Activated CD4-positive, alpha-beta T cell treated with anti-CD3 and anti-CD28 coated beads, Interleukin-2, amount 50 U/mL, for 1 hour (primary cell): ENCODE measurements around the gene GNS.

Experiments used
- DNase-seq: peaks from one replicate; pipeline ENCODE4 v3.0.0-alpha.2; 2020

The GNS gene

DNA sequence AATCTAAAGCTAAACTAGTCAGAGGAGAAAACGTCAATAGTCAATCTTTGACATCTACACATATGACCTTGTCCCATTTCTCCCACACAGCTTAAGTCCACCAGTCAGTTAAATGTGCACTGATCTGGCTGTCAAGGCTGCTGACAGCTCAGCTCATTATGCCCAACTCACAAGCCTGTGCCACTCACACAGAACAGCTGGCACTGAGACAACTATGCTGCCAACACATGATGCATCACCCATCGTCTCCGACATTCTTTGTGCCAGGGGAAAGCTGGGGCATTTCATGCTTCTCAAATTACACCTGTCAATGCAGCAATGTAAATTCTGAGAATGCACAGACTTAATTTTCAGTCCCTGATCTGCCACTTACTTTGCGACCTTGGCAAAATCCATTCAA is 25.3 kb downstream of the GNS start:
- no peak for DNase-seq

DNA sequence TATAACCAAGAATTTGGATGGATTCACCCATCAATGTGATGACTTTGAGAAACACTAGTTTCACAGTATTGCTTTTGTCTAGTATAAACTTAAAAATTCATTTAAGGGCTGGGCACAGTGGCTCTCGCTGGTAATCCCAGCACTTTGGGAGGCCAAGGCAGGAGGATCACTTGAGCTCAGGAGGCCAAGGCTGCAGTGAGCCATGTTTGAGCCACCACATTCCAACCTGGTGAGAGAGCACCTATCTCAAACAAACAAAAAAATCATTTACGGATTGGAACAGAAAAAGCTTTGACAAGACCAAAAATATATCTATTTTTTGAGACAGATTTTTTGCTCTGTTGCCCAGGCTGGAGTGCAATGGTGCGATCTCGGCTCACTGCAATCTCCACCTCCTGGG is 27.5 kb downstream of the GNS start:
- no peak for DNase-seq

DNA sequence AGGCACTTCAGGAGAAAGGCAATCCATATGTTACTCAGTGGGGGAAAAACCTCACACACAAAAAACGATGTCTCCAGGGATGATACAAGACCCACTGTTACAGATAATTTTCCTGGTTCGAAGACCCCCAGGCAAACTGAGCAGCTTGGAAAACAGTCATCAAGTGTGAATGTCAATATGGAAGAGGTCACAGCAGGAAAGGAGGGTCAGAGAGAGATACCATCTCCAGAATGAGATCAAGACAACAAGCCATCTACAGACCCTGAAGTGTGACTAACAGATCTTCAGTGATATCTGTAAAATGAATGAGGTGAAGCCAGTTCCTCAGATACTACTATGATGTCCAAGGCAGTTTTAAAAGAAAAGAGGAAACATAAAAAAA is 28.6 kb downstream of the GNS start:
- DNase-seq = no peak

DNA sequence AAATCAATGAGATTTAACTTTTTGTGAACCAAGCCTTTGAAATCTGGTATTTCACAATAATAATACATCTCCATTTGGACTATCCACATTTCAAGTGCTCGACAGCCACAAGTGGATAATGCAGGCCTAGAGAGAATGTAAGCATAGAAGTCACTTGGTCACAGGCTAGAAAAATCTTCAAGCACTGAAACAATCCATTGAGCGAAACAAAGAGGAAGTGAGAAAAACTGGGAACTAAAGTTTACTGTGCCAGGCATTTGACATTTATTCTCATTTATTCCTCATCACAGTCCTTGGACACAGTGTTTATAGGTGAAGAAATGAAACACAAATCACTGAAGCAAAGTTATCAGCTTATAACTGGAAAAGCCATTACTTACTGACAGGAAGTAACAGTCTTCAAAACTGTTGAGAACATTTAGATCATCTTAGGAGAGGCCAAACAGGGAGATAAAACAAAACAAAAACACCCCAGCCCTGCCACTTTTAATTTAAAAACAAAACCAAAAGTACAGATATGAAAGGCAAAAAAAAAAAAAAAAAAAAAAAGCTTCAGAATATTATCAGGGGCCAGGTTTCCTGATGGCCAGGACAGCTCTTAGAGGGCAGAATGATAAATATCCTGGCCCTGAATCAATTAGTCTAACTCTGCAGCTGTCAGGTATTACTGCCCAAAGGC is 29.2 kb downstream of the GNS start:
- no peak for DNase-seq

DNA sequence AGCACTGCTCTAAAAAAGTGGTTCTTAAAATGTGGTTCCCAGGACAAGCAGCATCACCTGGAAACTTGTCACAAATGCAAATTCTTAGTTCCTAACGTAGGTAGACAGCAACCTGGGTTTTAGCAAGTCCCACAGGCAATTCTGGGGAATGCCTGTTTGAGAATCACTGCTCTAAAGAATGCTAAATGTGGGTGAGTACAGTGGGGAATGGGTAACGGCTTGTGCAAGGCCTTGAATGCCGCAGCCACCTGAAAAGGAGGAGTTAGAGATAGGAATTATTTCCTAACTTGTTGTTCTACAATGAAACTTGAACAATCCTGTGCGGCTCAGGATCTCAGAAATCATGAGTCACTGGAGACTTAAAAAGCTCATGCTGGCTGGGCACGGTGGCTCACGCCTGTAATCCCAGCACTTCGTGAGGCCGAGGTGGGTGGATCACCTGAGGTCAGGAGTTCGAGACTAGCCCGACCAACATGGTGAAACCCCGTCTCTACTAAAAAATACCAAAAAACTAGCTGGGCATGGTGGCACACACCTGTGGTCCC is 34.9 kb downstream of the GNS start:
- no peak for DNase-seq

DNA sequence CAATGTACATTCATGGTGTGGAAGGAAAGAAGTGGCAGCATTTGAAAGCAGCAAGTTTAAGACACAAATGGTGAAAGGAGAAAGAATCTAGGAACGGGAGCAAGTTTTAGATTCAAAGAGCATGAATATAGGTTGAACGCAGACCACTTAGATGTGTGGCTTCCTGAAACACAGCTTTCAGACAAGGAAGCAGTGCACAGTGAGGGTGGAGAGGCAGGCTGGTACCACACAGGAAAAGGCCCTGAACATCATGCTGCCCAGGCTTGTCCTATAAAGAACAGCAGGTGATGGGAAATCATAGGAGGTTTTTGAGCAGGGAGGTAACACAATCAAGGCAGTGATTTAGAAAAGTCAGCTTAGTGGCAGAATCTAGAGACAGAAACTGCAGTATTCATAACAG is 35.6 kb downstream of the GNS start:
- DNase-seq = no peak

DNA sequence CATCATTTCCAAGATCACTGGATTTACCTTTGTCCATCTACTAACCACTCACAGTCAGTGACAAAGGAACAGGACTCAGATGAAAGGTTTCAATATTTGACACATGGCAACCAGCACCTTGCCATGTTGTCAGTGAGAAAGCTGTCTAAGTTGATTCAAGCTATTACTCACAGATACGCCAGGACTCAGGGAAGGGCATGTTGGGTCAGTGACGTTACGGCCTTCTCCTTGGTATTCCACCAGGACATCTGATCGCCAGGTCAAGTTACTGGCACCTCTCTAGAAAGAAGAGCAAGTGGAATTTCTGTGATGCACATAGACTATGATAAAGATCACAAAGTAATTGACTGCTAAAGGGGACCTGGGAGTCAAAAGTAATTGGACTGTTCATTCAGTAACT is 36.4 kb downstream of the GNS start:
- DNase-seq = no peak

DNA sequence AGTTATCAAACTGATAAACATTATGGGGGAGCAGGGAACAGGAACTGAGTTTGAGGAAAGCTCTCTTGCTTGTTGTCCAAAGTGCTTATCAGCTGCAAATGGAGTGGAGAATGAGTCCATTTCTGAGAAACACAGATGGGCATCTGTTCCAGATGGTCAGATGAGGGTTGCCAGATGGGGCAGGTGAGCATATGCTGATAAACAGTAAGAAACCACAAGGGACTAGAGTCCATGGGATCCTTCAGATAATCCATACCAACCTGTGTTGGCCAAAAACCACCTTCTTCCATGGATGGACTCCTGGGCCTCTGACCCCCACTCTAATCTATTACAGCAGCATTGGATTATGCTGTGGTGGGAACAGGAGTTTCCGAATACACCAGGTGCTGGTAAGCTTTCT is 38.3 kb downstream of the GNS start:
- no peak for DNase-seq

DNA sequence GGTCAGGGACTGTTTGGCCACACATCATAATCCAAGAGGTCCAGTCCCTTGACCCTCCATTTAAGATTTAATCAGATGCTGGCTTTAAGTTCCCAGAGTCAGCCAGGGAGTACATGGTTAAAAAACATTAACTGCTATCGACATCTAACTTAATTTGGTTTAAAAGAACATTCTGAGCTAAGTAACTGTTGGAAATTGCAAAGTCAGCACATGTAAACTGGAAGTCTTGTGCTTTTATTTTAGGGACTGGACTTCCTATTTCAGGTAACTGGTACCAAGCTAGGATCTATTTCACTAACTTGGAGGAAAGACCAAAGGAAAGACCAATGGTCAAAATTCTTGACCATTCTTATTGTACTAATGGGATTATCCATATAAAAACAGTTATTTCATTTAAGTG is 40.6 kb downstream of the GNS start:
- DNase-seq = no peak

DNA sequence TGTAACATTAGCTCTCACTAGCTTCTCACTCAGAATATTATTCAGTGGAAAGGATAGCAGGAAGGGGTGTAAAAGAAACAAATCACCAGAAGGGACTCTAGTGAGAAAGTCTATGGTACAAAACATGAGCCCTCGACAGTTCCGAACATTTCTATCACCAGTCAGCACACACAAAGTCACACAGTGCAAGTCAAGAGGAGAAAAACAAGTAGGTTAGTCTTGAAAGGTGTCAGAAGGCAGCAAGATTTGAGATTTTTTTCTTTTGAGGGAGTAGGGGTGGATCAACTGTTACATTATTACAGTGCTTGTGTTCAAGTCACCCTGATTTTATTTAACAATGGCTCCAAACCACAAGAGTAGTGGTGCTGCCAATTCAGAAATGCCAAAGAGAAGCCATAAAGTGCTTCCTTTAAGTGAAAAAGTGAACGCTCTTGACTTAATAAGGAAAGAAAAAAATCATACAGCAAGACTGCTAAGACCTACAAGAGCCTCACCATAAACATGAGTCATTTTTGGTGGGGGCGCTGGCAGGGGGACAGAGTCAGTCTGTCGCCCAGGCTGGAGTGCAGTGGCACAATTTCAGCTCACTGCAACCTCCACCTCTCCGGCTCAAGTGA is 42.3 kb downstream of the GNS start:
- no peak for DNase-seq

DNA sequence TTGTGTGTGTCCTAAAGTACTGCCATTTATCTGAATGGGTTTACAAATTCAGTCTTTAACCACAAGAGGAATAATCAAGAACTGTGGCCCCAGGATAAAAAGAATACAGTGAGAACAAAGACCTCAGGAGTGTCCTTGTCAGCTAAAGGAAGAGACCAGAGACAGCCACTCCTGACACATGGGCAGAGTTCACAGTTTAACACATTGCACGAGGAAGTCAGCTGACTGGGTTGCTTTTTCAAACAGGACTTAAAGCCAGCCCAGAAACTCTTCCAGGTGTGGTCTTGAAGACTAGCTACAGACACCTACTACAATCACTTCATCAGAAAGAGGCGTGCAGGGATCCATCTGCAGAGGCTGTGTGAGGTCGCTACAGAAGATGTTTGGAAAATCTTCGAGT is 42.8 kb downstream of the GNS start:
- no peak for DNase-seq

DNA sequence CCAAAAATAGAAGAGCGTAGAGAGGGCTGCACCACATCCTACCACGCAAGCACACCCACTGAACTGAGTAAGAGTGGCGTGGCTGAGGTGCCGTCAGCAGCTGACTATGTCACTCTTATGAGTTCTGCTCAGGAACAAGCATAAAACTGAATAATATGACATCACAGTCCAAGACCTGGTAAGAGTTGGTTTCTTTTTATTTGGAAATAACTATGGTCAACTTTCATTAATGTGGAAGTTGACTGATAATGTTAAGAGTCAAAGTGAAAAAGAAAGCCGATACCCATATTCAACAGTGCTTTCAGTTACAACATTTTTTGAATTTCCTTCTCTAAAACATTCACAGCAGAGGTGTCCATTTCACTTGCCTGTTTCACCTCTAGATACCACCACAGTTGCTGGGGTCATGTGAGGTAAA is 44.6 kb downstream of the GNS start:
- DNase-seq = no peak

DNA sequence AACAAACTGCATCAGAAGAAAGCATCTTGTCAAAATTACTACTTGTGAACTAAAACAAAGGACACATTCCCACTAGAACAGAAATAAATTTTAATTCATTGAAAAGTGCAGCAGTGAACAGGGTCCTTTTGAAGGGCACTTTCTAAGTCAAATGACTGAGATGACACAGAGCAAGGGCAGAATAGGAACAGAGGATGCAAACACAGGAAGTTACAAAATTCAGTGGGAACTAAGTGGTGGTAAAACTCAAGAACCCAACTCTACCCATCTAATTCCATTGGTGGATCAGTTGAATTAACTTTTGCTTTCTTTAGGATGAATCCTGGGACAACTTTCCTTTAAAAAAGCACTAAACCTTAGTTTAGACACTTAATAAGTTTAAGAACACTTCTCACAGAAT is 45.8 kb downstream of the GNS start:
- no peak for DNase-seq

DNA sequence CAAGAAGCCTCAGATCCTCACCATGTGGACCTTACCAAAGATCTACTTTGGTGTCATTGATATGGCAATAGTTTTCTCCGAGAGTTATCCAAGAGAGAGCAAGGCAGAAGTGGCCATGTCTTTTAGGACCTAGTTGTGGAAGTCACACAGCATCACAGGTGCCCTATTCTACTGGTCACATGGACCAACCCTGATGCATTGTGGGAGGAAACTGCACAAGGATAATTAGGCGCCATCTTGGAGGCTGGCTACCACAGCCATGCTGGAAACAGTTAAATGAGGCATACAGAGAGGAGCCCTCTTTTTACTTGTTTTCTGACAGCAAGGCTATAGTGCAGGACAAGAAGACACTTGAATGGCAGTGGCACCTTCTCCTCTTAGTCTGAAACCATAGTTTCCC is 49.8 kb downstream of the GNS start:
- DNase-seq = no peak

DNA sequence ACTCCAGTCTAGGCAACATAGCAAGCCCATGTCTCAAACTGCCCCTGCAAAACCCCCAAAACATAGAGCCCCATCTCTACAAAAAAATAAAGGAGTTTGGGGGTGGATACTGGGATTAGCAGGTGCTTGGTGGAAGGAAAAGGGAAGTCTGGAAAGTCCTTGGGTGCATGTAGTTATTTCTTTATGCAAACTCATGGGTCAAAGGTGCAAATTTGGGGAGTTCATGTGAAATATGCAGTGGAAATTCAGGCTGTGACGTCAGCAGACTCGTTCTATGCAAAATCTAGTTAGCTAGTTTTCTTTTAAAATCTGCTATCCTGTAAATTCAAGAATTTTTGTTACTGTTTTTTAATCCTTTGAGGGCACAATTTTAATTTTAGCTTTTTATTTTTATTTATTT is 51.3 kb downstream of the GNS start:
- DNase-seq = no peak

DNA sequence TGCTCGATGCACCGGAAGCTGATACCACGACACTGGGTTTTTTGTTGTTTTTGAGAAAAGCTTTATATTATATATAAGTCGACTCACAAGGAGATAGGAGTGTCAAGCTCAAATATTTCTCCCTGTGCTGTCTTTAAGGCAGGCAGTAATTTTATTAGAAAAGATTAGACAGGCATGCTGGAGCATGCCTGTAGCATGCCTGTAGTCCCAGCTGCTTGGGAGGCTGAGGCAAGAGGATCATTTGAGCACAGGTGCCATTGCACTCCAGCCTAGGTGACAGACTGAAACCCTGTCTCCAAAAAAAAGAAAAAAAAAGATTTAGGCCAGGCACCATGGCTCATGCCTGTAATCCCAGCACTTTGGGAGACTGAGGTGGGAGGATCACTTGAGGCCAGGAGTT is 51.8 kb downstream of the GNS start:
- no peak for DNase-seq

DNA sequence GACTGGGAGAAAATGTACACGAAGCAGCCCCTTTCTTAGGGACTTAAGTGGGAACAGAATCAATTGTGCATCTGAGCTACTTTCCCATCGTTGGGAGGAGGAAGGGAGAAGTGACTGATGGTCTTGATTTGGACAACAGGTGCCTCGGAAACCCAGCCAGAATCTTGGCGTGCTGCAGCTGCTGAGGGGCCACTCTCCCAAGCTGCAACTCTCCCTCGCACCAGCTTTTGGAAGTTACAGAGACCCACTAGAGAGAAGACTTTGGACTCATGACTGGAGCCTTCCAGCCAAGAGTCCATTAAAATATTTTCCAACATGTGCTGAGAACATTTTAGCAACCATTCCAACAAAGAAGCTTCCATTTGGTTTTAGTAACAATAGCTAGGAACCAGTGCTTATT is 52.3 kb downstream of the GNS start:
- DNase-seq = no peak

DNA sequence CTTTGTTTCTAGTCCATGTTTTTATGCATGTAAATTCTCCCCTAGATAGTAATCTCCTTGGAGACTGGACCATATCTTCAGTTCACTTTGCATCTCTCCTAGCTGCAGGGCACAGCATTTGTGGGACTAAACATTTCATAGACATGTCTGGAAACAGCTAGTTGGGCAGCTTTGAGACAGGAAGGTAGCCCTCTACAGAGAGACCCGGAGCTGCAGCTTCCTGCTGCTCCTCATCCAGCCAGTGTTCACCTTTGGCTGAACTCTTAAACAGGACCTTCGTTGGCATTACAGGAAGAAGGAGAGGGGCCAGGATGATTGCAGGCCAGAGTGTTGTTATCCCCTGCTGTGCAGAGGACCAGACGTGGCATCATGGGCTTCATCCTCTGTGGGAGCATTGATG is 52.9 kb downstream of the GNS start:
- DNase-seq = no peak

DNA sequence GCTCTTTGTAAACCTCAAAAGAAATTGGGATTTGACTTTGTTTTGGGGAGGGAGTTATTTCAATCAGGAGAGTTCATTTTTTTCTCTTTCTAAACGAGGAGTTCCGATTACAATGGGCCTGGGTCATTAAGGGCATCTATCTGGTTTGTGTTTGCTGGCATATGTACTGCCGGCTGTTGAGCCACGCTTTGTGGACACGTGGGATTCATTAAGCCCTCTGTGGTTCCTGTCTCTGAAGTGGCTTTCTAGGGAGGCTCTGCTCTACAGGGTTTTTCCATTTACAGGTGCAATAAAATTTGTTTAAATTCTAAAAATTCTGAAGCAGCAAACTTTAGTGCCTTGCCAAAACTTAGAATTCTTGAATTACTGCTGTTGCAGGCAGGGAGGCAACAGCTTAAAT is 57.9 kb downstream of the GNS start:
- no peak for DNase-seq

DNA sequence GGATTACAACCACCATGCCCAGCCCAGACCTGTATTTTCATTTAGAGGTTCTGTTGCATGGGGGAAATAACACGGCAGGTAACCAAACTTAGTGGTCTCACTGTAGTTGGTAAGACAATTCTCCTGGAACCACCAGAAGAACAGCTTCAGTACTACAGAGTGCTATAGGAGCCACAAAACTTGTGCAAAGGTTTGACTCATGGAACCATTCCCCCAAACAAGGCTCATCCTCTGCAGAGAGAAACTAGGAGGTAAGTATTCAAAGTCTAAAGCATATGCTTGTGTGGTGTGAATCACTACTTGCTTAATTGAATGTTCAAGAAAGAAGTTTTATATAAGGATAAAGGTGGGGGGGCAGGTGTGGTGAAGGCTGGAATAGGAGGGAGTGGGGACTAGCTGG is 58.7 kb downstream of the GNS start:
- DNase-seq = no peak

DNA sequence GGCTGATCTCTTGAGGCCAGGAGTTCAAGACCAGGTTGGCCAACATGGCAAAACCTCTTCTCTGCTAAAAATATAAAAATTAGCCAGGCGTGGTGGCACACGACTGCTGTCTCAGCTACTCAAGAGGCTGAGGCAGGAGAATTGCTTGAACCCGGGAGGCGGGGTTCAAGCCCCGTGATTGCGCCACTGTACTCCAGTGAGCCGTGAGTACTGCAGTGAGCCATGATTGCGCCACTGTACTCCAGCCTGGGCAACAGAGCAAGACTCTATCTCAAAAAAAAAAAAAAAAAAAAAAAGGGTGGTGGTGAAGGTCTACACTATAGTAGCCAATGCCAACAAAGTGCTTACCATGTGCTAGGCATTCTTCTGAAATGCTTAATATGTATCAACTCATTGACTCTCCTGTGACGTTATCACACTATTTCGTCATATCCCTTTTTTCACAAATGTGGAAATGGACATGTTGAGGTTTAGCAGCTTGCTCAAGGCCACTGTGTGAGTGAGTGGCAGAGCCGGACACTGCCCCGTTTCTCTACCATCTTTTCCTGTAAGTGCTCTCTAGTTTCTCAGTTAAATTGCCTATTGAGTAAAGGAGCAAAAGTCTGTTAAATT is 59.6 kb downstream of the GNS start:
- DNase-seq = no peak

DNA sequence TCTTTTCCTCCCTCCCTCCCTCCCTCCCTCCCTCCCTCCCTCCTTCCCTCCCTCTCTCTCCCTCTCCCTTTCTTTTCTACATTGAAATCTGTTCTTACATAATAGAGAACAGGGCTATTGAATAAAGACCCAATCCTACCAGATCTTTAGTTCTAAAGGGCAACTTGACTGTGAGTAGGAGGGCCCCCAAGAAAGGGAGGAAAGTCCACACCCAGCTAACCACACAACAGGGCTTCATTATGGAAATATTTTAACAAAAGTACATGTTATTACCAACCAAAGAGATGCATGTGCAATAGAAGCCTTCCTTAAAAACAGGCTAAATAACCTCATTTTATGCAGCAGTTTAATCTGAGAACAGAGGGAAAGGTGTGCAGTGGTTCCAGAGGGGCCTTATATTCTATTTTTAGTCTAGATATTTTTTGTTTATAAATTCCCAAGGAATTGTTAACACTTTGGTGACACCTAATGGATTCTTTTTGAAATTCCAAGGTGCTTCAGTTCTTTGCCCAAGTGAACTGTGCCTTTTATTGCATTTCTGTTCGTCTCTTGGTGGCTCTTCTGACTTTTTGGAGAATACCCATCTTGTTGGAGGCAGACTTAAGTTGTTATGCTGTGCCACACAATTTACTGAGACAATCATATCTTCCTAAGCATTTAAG is 63.0 kb downstream of the GNS start:
- DNase-seq = no peak

DNA sequence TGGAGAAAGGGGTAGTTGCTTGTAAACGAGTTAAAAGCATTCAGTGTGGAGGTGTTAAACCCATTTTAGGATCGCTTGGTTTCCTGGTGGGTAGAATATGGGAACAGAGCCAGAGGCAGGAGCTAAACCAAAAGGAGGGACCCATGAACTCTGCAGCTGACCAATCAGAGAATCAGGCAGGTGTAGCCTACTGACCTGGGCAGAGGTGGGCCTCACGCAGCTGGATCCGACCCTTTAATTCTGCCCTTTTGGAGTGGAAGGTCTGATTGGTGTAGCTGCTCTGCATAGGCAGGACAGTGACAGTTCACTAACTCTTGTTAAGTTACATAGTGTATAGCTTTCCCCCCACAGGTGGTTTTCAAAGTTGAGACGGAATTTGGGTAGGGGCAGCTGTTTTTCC is 63.7 kb downstream of the GNS start:
- DNase-seq = no peak
